HG03280 (cell line): Measurements from ENCODE around the gene SHANK1.
"Not testable (repeated sequence)": the region's sequence is repeated elsewhere in the genome, so short reads cannot be mapped to it uniquely, and the experiment has no call there.

Source experiments
- ATAC-seq: cut with Tn5 transposase; IDR thresholded peaks from one replicate; pipeline ENCODE4 v1.9.1; 2021; ENCODE audit warnings: mild to moderate bottlenecking, moderate library complexity; ENCODE audit not compliant: unreplicated experiment

Gene SHANK1

GRCh38 chr19:50640368-50640767 is 79.2 kb downstream of the SHANK1 start:
- no peak for ATAC-seq

GRCh38 chr19:50639121-50640112 is 80.2 kb downstream of the SHANK1 start, which contains the start of gene SYT3:
TSS of gene SYT3 (minus strand) at chr19:50639881. CDS start at chr19:50637411, 2,470 bp downstream.
- no peak for ATAC-seq

GRCh38 chr19:50638600-50638999 is 81.0 kb downstream of the SHANK1 start:
- ATAC-seq = no peak

- ATAC-seq = no peak
These were observed 83.1 kb downstream of the SHANK1 start for GRCh38 chr19:50636317-50637085.

- no peak for ATAC-seq
These were observed 85.6 kb downstream of the SHANK1 start for GRCh38 chr19:50633973-50634372.

- ATAC-seq = no peak
These were observed 86.2 kb downstream of the SHANK1 start for GRCh38 chr19:50633359-50633758.

- ATAC-seq = no peak
These were observed 87.3 kb downstream of the SHANK1 start for GRCh38 chr19:50632151-50632835.

- ATAC-seq = no peak
These were observed 89.8 kb downstream of the SHANK1 start for GRCh38 chr19:50629801-50630200.

GRCh38 chr19:50629194-50629593 is 90.4 kb downstream of the SHANK1 start:
- ATAC-seq = no peak

GRCh38 chr19:50628551-50628950 is 91.1 kb downstream of the SHANK1 start:
- ATAC-seq = no peak

GRCh38 chr19:50628146-50628545 is 91.5 kb downstream of the SHANK1 start:
- no peak for ATAC-seq

- ATAC-seq = no peak
These were observed 92.8 kb downstream of the SHANK1 start for GRCh38 chr19:50626795-50627194.

GRCh38 chr19:50626011-50626410 is 93.6 kb downstream of the SHANK1 start:
- no peak for ATAC-seq

- no peak for ATAC-seq
These were observed 94.5 kb downstream of the SHANK1 start for GRCh38 chr19:50624949-50625600.

- not testable (repeated sequence) for ATAC-seq
These were observed 99.2 kb downstream of the SHANK1 start for GRCh38 chr19:50620394-50620906.

GRCh38 chr19:50619184-50619583 is 100.4 kb downstream of the SHANK1 start:
- ATAC-seq = not testable (repeated sequence)

- not testable (repeated sequence) for ATAC-seq
These were observed 101.2 kb downstream of the SHANK1 start for GRCh38 chr19:50618379-50618778.

GRCh38 chr19:50612504-50613404 is 106.8 kb downstream of the SHANK1 start:
- ATAC-seq = not testable (repeated sequence)
